Measurements from ENCODE around the gene ZFAND6.

ZFAND6 gene

DNA sequence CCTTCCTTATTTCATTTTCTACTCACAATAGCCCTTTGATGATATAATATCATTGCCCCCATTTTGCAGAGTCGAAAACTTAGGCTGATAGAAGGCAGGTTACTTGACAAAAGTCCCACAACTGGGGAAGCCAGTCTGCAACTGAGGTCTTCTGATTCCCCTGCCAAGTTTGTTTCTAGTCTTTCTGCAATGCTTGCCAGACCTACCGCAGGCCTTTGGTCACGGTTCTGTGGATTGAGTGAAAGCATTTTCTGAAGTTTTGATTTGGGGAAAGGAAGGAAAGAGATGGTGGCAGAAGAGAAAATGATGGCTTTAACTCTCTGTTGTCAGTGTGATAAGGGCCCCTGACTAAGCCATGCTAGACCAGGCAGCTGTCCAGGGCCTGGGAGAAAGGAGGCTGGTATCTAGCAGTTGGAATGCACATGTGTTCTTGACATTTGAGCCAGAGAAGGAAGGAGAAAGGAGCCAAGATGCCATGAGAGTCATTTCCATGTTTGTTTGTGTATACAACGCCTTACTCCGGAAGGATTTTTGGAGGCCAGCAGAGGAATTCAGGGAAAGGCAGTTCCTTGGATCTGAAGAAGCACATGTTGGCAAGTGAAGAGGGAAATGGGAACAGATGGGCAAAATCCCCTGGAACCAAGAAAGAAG lies 123.3 kb downstream of the ZFAND6 start:
- no peak overlapping the region for H3K4me3 ChIP-seq (ENCODE audit: control insufficient read depth, low read depth, low read length)
- peak; percentile 37 for DNase-seq (ENCODE audit: low read depth)
- TF ChIP-seq, protein P1, sequence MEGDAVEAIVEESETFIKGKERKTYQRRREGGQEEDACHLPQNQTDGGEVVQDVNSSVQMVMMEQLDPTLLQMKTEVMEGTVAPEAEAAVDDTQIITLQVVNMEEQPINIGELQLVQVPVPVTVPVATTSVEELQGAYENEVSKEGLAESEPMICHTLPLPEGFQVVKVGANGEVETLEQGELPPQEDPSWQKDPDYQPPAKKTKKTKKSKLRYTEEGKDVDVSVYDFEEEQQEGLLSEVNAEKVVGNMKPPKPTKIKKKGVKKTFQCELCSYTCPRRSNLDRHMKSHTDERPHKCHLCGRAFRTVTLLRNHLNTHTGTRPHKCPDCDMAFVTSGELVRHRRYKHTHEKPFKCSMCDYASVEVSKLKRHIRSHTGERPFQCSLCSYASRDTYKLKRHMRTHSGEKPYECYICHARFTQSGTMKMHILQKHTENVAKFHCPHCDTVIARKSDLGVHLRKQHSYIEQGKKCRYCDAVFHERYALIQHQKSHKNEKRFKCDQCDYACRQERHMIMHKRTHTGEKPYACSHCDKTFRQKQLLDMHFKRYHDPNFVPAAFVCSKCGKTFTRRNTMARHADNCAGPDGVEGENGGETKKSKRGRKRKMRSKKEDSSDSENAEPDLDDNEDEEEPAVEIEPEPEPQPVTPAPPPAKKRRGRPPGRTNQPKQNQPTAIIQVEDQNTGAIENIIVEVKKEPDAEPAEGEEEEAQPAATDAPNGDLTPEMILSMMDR (IDR thresholded peaks at IDR 0.05; ENCODE audit: control insufficient read depth, insufficient read depth, low read depth, low read length, missing control alignments), result no peak

DNA sequence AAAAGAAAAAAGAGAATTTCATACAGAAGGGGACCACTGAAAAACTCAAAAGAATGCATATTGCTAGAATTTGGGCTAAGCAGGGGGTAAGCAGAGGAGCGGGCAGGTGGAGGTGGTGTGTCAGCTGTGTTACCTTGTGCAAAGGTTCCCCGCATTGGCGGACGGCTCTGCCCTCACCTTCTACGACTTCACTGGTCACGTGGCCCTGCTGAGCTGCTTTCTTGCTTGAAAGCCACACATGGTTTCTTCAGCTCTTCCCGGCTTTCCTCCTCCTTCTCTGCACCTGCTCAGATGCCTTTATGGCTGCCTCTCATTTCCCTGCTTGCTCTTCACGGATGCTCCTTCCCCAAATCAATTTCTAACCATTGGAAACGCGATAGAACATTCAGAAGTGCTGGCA lies 123.8 kb downstream of the ZFAND6 start:
- DNase-seq (ENCODE audit: low read depth), result no peak
- TF ChIP-seq, protein P1 (IDR thresholded peaks at IDR 0.05; ENCODE audit: control insufficient read depth, insufficient read depth, low read depth, low read length, missing control alignments), result no peak
- no peak overlapping the region for H3K4me3 ChIP-seq (ENCODE audit: control insufficient read depth, low read depth, low read length)

DNA sequence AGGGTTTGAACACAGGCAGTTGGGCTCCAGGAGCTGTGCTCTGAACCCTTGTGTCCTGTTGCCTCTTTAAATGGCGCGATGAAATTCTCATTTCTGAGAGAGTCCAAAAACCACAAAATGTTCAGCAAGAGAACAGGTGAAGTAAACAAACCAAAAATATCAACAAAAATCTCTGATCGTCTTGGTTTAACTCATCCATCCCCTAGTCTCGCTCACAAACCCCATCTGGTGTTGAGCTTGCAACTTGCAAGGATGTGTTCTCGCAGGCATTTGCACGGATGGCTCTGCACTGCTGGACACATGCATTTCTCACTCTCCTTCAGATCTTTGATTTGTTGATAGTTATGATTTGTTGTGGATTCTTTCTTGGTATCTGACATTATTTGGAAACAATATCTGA lies 124.4 kb downstream of the ZFAND6 start:
- TF ChIP-seq, protein P1 (IDR thresholded peaks at IDR 0.05; ENCODE audit: control insufficient read depth, insufficient read depth, low read depth, low read length, missing control alignments), result no peak
- H3K4me3 ChIP-seq (ENCODE audit: control insufficient read depth, low read depth, low read length), result no peak overlapping the region
- DNase-seq (ENCODE audit: low read depth), result no peak

DNA sequence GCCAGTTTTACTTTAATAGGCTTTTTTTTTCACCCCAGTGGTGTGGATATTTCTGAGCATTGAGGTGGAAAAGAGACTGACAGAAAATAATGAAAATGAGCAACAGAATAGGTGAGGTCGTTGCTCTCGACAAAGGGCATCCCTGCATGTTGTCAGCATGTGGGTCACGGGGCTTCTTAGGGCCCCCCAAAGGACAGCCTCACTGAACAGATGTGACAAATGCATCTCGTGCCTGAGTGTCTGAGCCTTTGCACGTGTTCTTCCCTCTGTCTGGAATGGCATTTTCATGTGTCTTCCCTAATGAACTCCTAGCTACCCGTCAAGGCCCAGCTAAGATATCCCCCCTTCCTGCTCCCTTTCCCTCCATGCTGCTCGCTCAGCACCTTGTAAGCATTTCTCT lies 125.1 kb downstream of the ZFAND6 start:
- TF ChIP-seq, protein P1 (IDR thresholded peaks at IDR 0.05; ENCODE audit: control insufficient read depth, insufficient read depth, low read depth, low read length, missing control alignments), result no peak
- no peak for DNase-seq (ENCODE audit: low read depth)
- H3K4me3 ChIP-seq (ENCODE audit: control insufficient read depth, low read depth, low read length), result no peak overlapping the region

DNA sequence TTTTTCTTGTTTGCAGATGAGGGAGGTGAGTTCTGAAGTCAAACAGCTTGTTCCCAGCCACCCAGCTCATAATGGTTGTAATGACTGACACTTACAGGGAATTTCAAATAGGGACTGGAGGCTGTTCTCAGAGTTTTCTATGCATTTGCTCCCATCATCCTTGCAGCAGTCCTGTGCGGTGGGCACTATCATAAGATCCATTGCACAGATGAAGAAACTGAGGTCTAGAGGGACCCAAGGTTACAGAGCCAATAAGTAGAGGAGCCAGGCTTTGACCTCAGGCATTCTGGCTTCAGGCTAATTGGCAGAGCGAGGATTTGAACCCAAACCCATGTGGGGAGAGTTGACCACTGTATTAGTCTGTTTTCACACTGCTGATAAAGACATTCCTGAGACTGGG lies 125.7 kb downstream of the ZFAND6 start:
- DNase-seq (ENCODE audit: low read depth), result no peak
- TF ChIP-seq, protein P1 (IDR thresholded peaks at IDR 0.05; ENCODE audit: control insufficient read depth, insufficient read depth, low read depth, low read length, missing control alignments), result no peak
- no peak overlapping the region for H3K4me3 ChIP-seq (ENCODE audit: control insufficient read depth, low read depth, low read length)

DNA sequence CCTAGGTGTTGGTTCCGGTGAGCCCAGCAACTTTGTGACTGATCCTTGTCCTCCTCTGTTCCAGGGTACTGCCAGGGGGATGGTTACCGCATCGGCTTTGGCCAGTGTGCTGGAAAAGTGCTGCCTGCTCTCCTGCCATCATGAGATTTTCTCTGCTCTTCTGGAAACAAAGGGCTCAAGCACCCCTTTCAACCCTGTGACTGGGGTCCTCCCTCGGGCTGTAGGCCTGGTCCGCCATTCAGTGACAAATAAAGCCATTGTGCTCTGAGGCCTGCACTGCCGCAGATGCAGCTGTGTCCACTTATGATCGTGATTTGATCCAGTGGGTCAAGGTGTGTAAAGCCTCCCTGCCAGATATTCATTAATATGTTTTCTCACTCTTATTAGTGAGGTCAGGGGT lies 126.6 kb downstream of the ZFAND6 start:
- TF ChIP-seq, protein P1 (IDR thresholded peaks at IDR 0.05; ENCODE audit: control insufficient read depth, insufficient read depth, low read depth, low read length, missing control alignments), result no peak
- DNase-seq (ENCODE audit: low read depth), result no peak
- H3K4me3 ChIP-seq (ENCODE audit: control insufficient read depth, low read depth, low read length), result no peak overlapping the region

All from AG09309 (cell line).